Dendritic cell treated with granulocyte-macrophage colony-stimulating factor and Interleukin-4, amounts not matched to agents 40 ng/mL and 50 ng/mL, for 4 days (primary cell): ENCODE measurements around the gene TSSK2.

Source experiments
- H3K27ac Mint-ChIP-seq: one replicate; pipeline ENCODE4 v1.8.0; 2022; ENCODE audit warnings: mild to moderate bottlenecking, mixed read lengths
- H3K27me3 Mint-ChIP-seq: one replicate; pipeline ENCODE4 v1.8.0; 2022; ENCODE audit warnings: mild to moderate bottlenecking, mixed read lengths
- H3K36me3 Mint-ChIP-seq: one replicate; pipeline ENCODE4 v1.8.0; 2022; ENCODE audit warnings: low read depth, mixed read lengths
- H3K4me1 Mint-ChIP-seq: one replicate; pipeline ENCODE4 v1.8.0; 2022; ENCODE audit warnings: low read depth, mixed read lengths
- H3K4me3 Mint-ChIP-seq: one replicate; pipeline ENCODE4 v1.8.0; 2022; ENCODE audit warnings: mild to moderate bottlenecking, moderate library complexity, mixed read lengths
- H3K9me3 Mint-ChIP-seq: one replicate; pipeline ENCODE4 v1.8.0; 2022; ENCODE audit warnings: mixed read lengths
- intact Hi-C: fragments of 100-400 bp; cut with micrococcal nuclease; formaldehyde crosslinking; loops from one replicate; pipeline ENCODE4 v1.15.0; 2022

Gene TSSK2

GRCh38 chr22:19134176-19134831 lies 3.2 kb downstream of the TSSK2 start:
- Mint-ChIP-seq H3K27me3 (no peaks in the 10 kb centered on the region), H3K4me1 (peaks cover 5% of the 10 kb centered on the region), H3K4me3 (no peak overlapping the region), H3K36me3 (peaks cover 81% of the 10 kb centered on the region), H3K27ac (no peak overlapping the region), H3K9me3 (no peaks in the 10 kb centered on the region)
- intact Hi-C loops, result no loop called here

GRCh38 chr22:19134874-19135273 lies 3.8 kb downstream of the TSSK2 start:
- no peak overlapping the region for H3K4me3 Mint-ChIP-seq
- peaks cover 5% of the 10 kb centered on the region for H3K4me1 Mint-ChIP-seq
- no peaks in the 10 kb centered on the region for H3K27me3 Mint-ChIP-seq
- no peaks in the 10 kb centered on the region for H3K9me3 Mint-ChIP-seq
- H3K36me3 Mint-ChIP-seq, result peaks cover 86% of the 10 kb centered on the region
- intact Hi-C loops, result no loop called here
- H3K27ac Mint-ChIP-seq, result no peak overlapping the region

- intact Hi-C loops, result no loop called here
- Mint-ChIP-seq H3K4me3 (no peak overlapping the region), H3K9me3 (no peaks in the 10 kb centered on the region)
Observed at GRCh38 chr22:19136915-19137314, 5.8 kb downstream of the TSSK2 start.

GRCh38 chr22:19137384-19138216 lies 6.5 kb downstream of the TSSK2 start:
- Mint-ChIP-seq H3K36me3 (peaks cover 98% of the 10 kb centered on the region), H3K4me3 (no peak overlapping the region), H3K4me1 (peaks cover 5% of the 10 kb centered on the region), H3K27me3 (no peaks in the 10 kb centered on the region), H3K9me3 (no peaks in the 10 kb centered on the region), H3K27ac (no peak overlapping the region)
- intact Hi-C loops, result no loop called here

More at GRCh38 chr22:19136915-19137314, 5.8 kb downstream of the TSSK2 start:
- Mint-ChIP-seq H3K36me3 (peaks cover 98% of the 10 kb centered on the region), H3K4me1 (peaks cover 5% of the 10 kb centered on the region), H3K27ac (no peak overlapping the region), H3K27me3 (no peaks in the 10 kb centered on the region)

- no peak overlapping the region for H3K4me3 Mint-ChIP-seq
- H3K27me3 Mint-ChIP-seq, result no peaks in the 10 kb centered on the region
- peaks cover 3% of the 10 kb centered on the region for H3K4me1 Mint-ChIP-seq
- peaks cover 92% of the 10 kb centered on the region for H3K36me3 Mint-ChIP-seq
- no peaks in the 10 kb centered on the region for H3K9me3 Mint-ChIP-seq
- intact Hi-C loops, result no loop called here
- no peak overlapping the region for H3K27ac Mint-ChIP-seq
Observed at GRCh38 chr22:19138217-19139000, 7.3 kb downstream of the TSSK2 start.

GRCh38 chr22:19139001-19139356 lies 7.9 kb downstream of the TSSK2 start:
- Mint-ChIP-seq H3K4me1 (peaks cover 9% of the 10 kb centered on the region), H3K27ac (no peak overlapping the region), H3K36me3 (peaks cover 89% of the 10 kb centered on the region), H3K9me3 (no peaks in the 10 kb centered on the region), H3K27me3 (no peaks in the 10 kb centered on the region), H3K4me3 (no peak overlapping the region)
- intact Hi-C loops, result no loop called here

- H3K4me3 Mint-ChIP-seq, result no peak overlapping the region
- no peaks in the 10 kb centered on the region for H3K27me3 Mint-ChIP-seq
- no peak overlapping the region for H3K27ac Mint-ChIP-seq
- peaks cover 14% of the 10 kb centered on the region for H3K4me1 Mint-ChIP-seq
- H3K36me3 Mint-ChIP-seq, result peaks cover 87% of the 10 kb centered on the region
- intact Hi-C loops, result loop anchor here (10.0 kb wide), 2 partner anchors 335 to 575 kb away; partner anchors contain the start of genes CDC45, SEPTIN5 and UFD1
- no peaks in the 10 kb centered on the region for H3K9me3 Mint-ChIP-seq
Observed at GRCh38 chr22:19139974-19140373, 8.9 kb downstream of the TSSK2 start.

GRCh38 chr22:19142394-19142793 lies 11.3 kb downstream of the TSSK2 start:
- peaks cover 14% of the 10 kb centered on the region for H3K4me1 Mint-ChIP-seq
- H3K36me3 Mint-ChIP-seq, result peaks cover 65% of the 10 kb centered on the region
- H3K27ac Mint-ChIP-seq, result no peak overlapping the region
- intact Hi-C loops, result loop anchor here (10.0 kb wide), 2 partner anchors 332 to 572 kb away; partner anchors contain the start of genes CDC45, SEPTIN5 and UFD1
- no peaks in the 10 kb centered on the region for H3K9me3 Mint-ChIP-seq
- peaks cover 14% of the 10 kb centered on the region for H3K27me3 Mint-ChIP-seq
- no peak overlapping the region for H3K4me3 Mint-ChIP-seq

- intact Hi-C loops, result loop anchor here (10.0 kb wide), 2 partner anchors 332 to 572 kb away; partner anchors contain the start of genes CDC45, SEPTIN5 and UFD1
- Mint-ChIP-seq H3K27me3 (peaks cover 22% of the 10 kb centered on the region), H3K4me3 (no peak overlapping the region), H3K36me3 (peaks cover 56% of the 10 kb centered on the region), H3K4me1 (peaks cover 14% of the 10 kb centered on the region), H3K27ac (peak overlapping the region; percentile 94), H3K9me3 (no peaks in the 10 kb centered on the region)
Observed at GRCh38 chr22:19143212-19143611, 12.1 kb downstream of the TSSK2 start.

GRCh38 chr22:19143967-19144400 lies 12.9 kb downstream of the TSSK2 start:
- Mint-ChIP-seq H3K27me3 (peaks cover 30% of the 10 kb centered on the region), H3K27ac (peak overlapping the region; percentile 94), H3K4me3 (peak overlapping the region; percentile 100), H3K36me3 (peaks cover 49% of the 10 kb centered on the region), H3K9me3 (no peaks in the 10 kb centered on the region), H3K4me1 (peaks cover 14% of the 10 kb centered on the region)
- intact Hi-C loops, result loop anchor here (1.0 to 10.0 kb wide), 4 partner anchors 22 to 571 kb away; partner anchors contain the start of genes CDC45, DGCR2, SEPTIN5 and SLC25A1

- no peaks in the 10 kb centered on the region for H3K9me3 Mint-ChIP-seq
- peaks cover 25% of the 10 kb centered on the region for H3K36me3 Mint-ChIP-seq
- no peak overlapping the region for H3K4me3 Mint-ChIP-seq
- intact Hi-C loops, result loop anchor here (10.0 kb wide), 2 partner anchors 328 to 568 kb away; partner anchors contain the start of genes CDC45, SEPTIN5 and UFD1
- no peak overlapping the region for H3K27ac Mint-ChIP-seq
- H3K27me3 Mint-ChIP-seq, result peaks cover 46% of the 10 kb centered on the region
- peaks cover 18% of the 10 kb centered on the region for H3K4me1 Mint-ChIP-seq
Observed at GRCh38 chr22:19146215-19146968, 15.3 kb downstream of the TSSK2 start.

GRCh38 chr22:19147195-19147780 lies 16.2 kb downstream of the TSSK2 start:
- intact Hi-C loops, result loop anchor here (10.0 kb wide), 2 partner anchors 328 to 568 kb away; partner anchors contain the start of genes CDC45, SEPTIN5 and UFD1
- Mint-ChIP-seq H3K4me3 (no peak overlapping the region), H3K27me3 (peaks cover 55% of the 10 kb centered on the region), H3K27ac (no peak overlapping the region), H3K36me3 (peaks cover 16% of the 10 kb centered on the region), H3K9me3 (no peaks in the 10 kb centered on the region), H3K4me1 (peaks cover 18% of the 10 kb centered on the region)
